K562 (cell line): ENCODE results near the gene GOLGA2. TPM values are rescaled to one million over a fixed set of nuclear protein-coding genes. Genes with fewer than 3 reads are reported as not detected.

ENCODE experiments used
- ADNP ChIP-seq: fragments of 200-800 bp; sonication (Bioruptor generic); IDR thresholded peaks from 2 replicates; pipeline ENCODE4 v1.6.1; 2016; ENCODE audit warnings: missing genetic modification characterization, missing compliant biosample characterization
- ARID1B ChIP-seq: fragments of 450-650 bp; IDR thresholded peaks from 2 replicates; pipeline ENCODE4 v1.6.1; 2016; ENCODE audit warnings: antibody characterized with exemption, mild to moderate bottlenecking, inconsistent platforms
- IRF1 ChIP-seq: sonication (generic); formaldehyde crosslinking; IDR thresholded peaks from 2 replicates; pipeline ENCODE4 v1.8.0; 2022; ENCODE audit warnings: missing genetic modification reagents, mild to moderate bottlenecking, borderline replicate concordance
- NFIC ChIP-seq: fragments of 450-650 bp; IDR thresholded peaks from 2 replicates; pipeline ENCODE4 v1.6.1; 2017; ENCODE audit warnings: mild to moderate bottlenecking, inconsistent platforms
- SNIP1 ChIP-seq: fragments of 450-650 bp; IDR thresholded peaks from 2 replicates; pipeline ENCODE4 v1.7.1; 2017; ENCODE audit warnings: low read depth, mild to moderate bottlenecking
- TBP ChIP-seq: optimal IDR thresholded peaks from 2 replicates; pipeline ENCODE3; 2011; ENCODE audit warnings: low read depth, low read length, improper control_type of control experiment
- ZNF253 ChIP-seq: fragments of 250-450 bp; sonication (Bioruptor Pico); conservative IDR thresholded peaks from 2 replicates; pipeline ENCODE4 v1.6.1; 2021; ENCODE audit warnings: mild to moderate bottlenecking
- ZNF407 ChIP-seq: fragments of 450-650 bp; IDR thresholded peaks from 2 replicates; pipeline ENCODE4 v1.6.1; 2016; ENCODE audit warnings: low read depth
- ZNF41 ChIP-seq: fragments of 250-450 bp; sonication (Bioruptor Pico); conservative IDR thresholded peaks from 2 replicates; pipeline ENCODE4 v1.4.0; 2020; ENCODE audit warnings: mild to moderate bottlenecking
- ZNF561 ChIP-seq: fragments of 450-650 bp; formaldehyde crosslinking; conservative IDR thresholded peaks from 2 replicates; pipeline ENCODE4 v1.4.0; 2020; ENCODE audit warnings: mild to moderate bottlenecking, moderate library complexity
- ZNF764 ChIP-seq: fragments of 250-450 bp; sonication (Bioruptor Pico); IDR thresholded peaks from 2 replicates; pipeline ENCODE4 v1.4.0; 2020; ENCODE audit warnings: low read depth, mild to moderate bottlenecking, moderate library complexity
- ZNF79 ChIP-seq: fragments of 250-450 bp; sonication (Bioruptor Pico); IDR thresholded peaks from 2 replicates; pipeline ENCODE4 v1.4.0; 2020; ENCODE audit warnings: low read depth, mild to moderate bottlenecking, moderate library complexity
- polyA plus RNA-seq, 8 experiments: library from polyadenylated mRNA; depleted of rRNA in 4 of 8; stranded (reverse) in 5 of 8; unstranded in 3 of 8; fragments of >200 nt; fragmentation: Nextera tagmentation in 2 of 8; fragmentation: Illumina TruSeq in 1 of 8; extraction: Ambion mirVana in 2 of 8; extraction: Trizol in 1 of 8; gene quantifications; 2 replicates each; pipeline versions ENCODE4 v1.2.1 to v1.2.3, GENCODE V29; 2011 to 2014; ENCODE audit warnings: inconsistent platforms in 1 of 8, missing spikeins in 1 of 8
- total RNA-seq, 7 experiments: library from RNA; depleted of rRNA in 6 of 7; stranded (reverse); fragments of >200 nt in 6 of 7; fragmentation: Illumina TruSeq in 2 of 7; extraction: Trizol in 2 of 7; gene quantifications; 2 replicates each; pipeline versions ENCODE4 v1.2.1 to v1.2.3, GENCODE V29; 2011 to 2021; ENCODE audit warnings: low replicate concordance in 1 of 7
- TF ChIP-seq, protein P1 (sequence below), 2 experiments: fragments of 200-800 bp in 1 of 2; sonication (Bioruptor generic) in 1 of 2; sonication (generic) in 1 of 2; formaldehyde crosslinking in 1 of 2; IDR thresholded peaks in 1 of 2; conservative IDR thresholded peaks in 1 of 2; 2 replicates each; pipeline versions ENCODE4 v1.5.0 to v1.6.1; 2016 to 2020; ENCODE audit warnings: missing compliant biosample characterization in 1 of 2, missing genetic modification characterization in 1 of 2, missing genetic modification reagents in 1 of 2

GOLGA2 gene
- total and polyA plus RNA-seq, 9 of the 15 experiments (the other 6 are each of a cell fraction or from before 2014, with no cell fraction given) = 15.7 to 138 (median 76.0) TPM

DNA sequence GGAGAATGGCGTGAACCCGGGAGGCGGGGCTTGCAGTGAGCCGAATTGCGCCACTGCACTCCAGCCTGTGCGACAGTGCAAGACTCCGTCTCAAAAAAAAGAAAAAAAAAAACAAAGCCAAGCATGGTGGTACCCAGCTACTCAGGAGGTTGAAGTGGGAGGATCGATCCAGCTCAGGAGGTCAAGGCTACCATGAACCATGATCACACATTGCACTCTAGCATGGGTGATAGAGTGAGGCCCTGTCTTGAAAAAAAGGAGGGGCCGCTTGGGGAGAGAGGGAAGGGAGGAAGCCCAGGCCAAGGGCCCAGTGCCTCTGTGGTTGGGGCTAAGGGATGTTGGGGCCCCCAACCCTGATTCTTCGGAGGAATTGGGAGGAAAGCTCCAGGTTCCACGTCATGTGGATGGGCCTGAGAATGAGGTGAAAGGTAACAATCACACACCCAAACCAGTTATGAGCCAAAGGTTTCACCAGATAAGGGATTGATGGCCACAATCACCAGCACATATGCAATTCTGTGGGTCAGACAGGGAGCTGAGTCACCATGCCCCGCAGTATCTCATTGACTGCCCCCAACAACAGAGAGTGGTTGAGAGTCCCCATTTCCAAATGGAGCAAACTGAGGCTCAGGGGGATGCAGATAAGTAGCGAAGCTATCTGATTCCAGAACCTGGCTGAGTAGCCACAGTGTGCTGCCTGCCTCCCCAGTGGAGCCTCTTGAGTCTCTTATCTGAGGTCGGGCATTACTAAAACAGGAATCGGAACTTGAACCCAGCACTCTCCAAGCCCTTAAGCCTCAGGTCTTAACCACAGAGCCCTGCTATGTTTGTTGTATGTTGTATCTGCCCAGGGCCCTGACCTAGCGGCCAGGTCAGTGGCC lies 20.8 kb upstream of the GOLGA2 start (continued):
- TF ChIP-seq ZNF407 (no peak), ADNP (tag) (no peak), ARID1B (no peak), TBP (no peak), ZNF79 (CRISPR knock-in tag) (no peak), ZNF253 (CRISPR knock-in tag) (no peak), ZNF41 (CRISPR knock-in tag) (no peak), NFIC (no peak), IRF1 (no peak), ZNF561 (CRISPR knock-in tag) (no peak), SNIP1 (no peak), ZNF764 (CRISPR knock-in tag) (no peak)
- TF ChIP-seq, protein P1, sequence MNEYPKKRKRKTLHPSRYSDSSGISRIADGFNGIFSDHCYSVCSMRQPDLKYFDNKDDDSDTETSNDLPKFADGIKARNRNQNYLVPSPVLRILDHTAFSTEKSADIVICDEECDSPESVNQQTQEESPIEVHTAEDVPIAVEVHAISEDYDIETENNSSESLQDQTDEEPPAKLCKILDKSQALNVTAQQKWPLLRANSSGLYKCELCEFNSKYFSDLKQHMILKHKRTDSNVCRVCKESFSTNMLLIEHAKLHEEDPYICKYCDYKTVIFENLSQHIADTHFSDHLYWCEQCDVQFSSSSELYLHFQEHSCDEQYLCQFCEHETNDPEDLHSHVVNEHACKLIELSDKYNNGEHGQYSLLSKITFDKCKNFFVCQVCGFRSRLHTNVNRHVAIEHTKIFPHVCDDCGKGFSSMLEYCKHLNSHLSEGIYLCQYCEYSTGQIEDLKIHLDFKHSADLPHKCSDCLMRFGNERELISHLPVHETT (CRISPR knock-in tag; conservative IDR thresholded peaks at IDR 0.05 in 1 of 2, IDR thresholded peaks at IDR 0.05 in 1 of 2) = no peak
